ENCODE data around the gene PRKCI. TPM values are rescaled to one million over a fixed set of nuclear protein-coding genes. Genes with fewer than 3 reads are reported as not detected.
A peak's percentile ranks its signal among the peaks of the same experiment; 100 is the strongest.
"Not testable (repeated sequence)": the region's sequence is repeated elsewhere in the genome, so short reads cannot be mapped to it uniquely, and the experiment has no call there.

The PRKCI gene
- total and polyA plus RNA-seq, 4 experiments from 2014 or later: 16.4 to 27.7 (median 18.3) TPM

DNA sequence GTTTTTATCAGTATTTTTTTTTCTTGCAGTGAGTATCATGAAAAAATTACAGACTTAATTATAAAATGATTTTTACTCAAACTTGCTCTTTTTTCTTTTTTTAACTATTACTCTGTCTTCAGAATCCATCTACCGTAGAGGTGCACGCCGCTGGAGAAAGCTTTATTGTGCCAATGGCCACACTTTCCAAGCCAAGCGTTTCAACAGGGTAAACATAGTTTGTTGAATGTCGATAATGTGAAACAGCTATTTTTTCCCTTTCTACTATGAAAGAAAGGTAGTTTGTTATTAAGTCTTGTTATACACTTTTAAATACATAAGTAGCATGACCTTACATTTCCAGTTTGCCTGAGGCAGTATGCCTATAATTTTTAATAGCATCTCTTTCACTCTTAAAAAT is 45.6 kb downstream of the PRKCI start:
- intact Hi-C loops (cut with micrococcal nuclease): no loop called here
- peaks cover 7% of the 10 kb centered on the region for H3K36me3 ChIP-seq (ENCODE audit: insufficient read depth, low read length)
- H3K27ac ChIP-seq (ENCODE audit: low read depth, low read length): no peak overlapping the region
- Mint-ChIP-seq H3K4me3 (no peak overlapping the region), H3K4me1 (peaks cover 0 to under 1% (median 0%) of the 10 kb centered on the region in 4 donors), H3K27ac (no peak overlapping the region), H3K9me3 (no peaks in the 10 kb centered on the region), H3K27me3 (no peaks in the 10 kb centered on the region), H3K36me3 (peaks cover 40 to 50% of the 10 kb centered on the region in 2 donors)
- ChIA-PET POLR2A (ENCODE audit: partially characterized antibody) (no interaction called here), CTCF (ENCODE audit: partially characterized antibody) (interaction anchor here (0.7 kb wide), 1 partner anchor 124 kb away, joined by 3 read pairs; no protein-coding TSS in a partner anchor)
- H3K4me3 ChIP-seq (ENCODE audit: low read length in 2 of 2): no peak overlapping the region
- no peaks in the 10 kb centered on the region for H3K4me1 ChIP-seq (ENCODE audit: insufficient read depth, low read length)
- no peaks in the 10 kb centered on the region for H3K9me3 ChIP-seq (ENCODE audit: control insufficient read depth in 1 of 2, low read length in 2 of 2)
- no peaks in the 10 kb centered on the region for H3K27me3 ChIP-seq (ENCODE audit: insufficient read depth, low read length)
- DNase-seq: no peak

DNA sequence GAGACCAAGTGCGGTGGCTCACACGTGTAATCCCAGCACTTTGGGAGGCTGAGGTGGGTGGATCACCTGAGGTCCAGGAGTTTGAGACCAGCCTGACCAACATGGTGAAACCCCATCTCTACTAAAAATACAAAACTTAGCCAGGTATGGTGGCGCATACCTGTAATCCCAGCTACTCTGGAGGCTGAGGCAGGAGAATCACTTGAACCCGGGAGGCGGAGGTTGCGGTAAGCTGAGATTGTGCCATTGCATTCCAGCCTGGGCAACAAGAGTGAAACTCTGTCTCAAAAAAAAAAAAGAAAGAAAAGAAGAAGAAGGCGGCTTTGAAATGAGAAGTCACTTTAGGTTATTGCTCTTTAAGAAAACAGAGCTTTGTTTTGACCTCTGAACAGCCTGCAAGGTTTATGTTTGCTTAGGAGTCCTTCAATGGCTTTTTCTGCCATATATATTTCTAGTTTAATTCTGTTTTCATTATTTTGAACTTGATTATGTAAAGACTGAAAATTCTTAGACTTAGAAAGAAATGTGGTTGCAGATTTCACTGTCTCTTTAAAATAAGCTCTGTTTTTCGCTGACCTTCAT is 47.5 kb downstream of the PRKCI start:
- not testable (repeated sequence) for H3K4me1 ChIP-seq (ENCODE audit: insufficient read depth, low read length); H3K9me3 ChIP-seq (ENCODE audit: control insufficient read depth in 1 of 2, low read length in 2 of 2); H3K4me3 ChIP-seq (ENCODE audit: low read length in 2 of 2); H3K27ac ChIP-seq (ENCODE audit: low read depth, low read length); H3K4me3 Mint-ChIP-seq; H3K4me1 Mint-ChIP-seq; H3K36me3 ChIP-seq (ENCODE audit: insufficient read depth, low read length); H3K27me3 Mint-ChIP-seq; H3K27me3 ChIP-seq (ENCODE audit: insufficient read depth, low read length); DNase-seq; H3K27ac Mint-ChIP-seq; H3K9me3 Mint-ChIP-seq
- ChIA-PET POLR2A (ENCODE audit: partially characterized antibody) (interaction anchor here (0.6 kb wide), 1 partner anchor 14 kb away, joined by 3 read pairs; no protein-coding TSS in a partner anchor), CTCF (ENCODE audit: partially characterized antibody) (interaction anchor here (0.9 to 1.2 kb wide), 2 partner anchors 34 to 80 kb away, joined by 3 to 4 read pairs; no protein-coding TSS in a partner anchor)
- intact Hi-C loops (cut with micrococcal nuclease): loop anchor here (10.0 kb wide), 1 partner anchor 405 kb away; the partner anchor contains the start of gene LRRC31
- peaks cover 37 to 45% of the 10 kb centered on the region in 2 donors for H3K36me3 Mint-ChIP-seq

- Histone ChIP-seq H3K36me3 (ENCODE audit: insufficient read depth, low read length) (peaks cover 7% of the 10 kb centered on the region), H3K27ac (ENCODE audit: low read depth, low read length) (no peak overlapping the region), H3K9me3 (ENCODE audit: control insufficient read depth in 1 of 2, low read length in 2 of 2) (no peaks in the 10 kb centered on the region), H3K4me3 (ENCODE audit: low read length in 2 of 2) (no peak overlapping the region), H3K27me3 (ENCODE audit: insufficient read depth, low read length) (no peaks in the 10 kb centered on the region), H3K4me1 (ENCODE audit: insufficient read depth, low read length) (no peaks in the 10 kb centered on the region)
- no peak for DNase-seq
- H3K36me3 Mint-ChIP-seq: peaks cover 35 to 41% of the 10 kb centered on the region in 2 donors
- CTCF ChIA-PET (ENCODE audit: partially characterized antibody): interaction anchor here (0.9 to 1.2 kb wide), 2 partner anchors 34 to 81 kb away, joined by 3 to 4 read pairs; no protein-coding TSS in a partner anchor
- peaks cover 0 to 2% (median under 1%) of the 10 kb centered on the region in 4 donors for H3K4me1 Mint-ChIP-seq
- POLR2A ChIA-PET (ENCODE audit: partially characterized antibody): no interaction called here
- H3K4me3 Mint-ChIP-seq: no peak overlapping the region
- no peaks in the 10 kb centered on the region for H3K9me3 Mint-ChIP-seq
- H3K27me3 Mint-ChIP-seq: no peaks in the 10 kb centered on the region
- intact Hi-C loops (cut with micrococcal nuclease): loop anchor here (10.0 kb wide), 1 partner anchor 406 kb away; the partner anchor contains the start of gene LRRC31
- no peak overlapping the region for H3K27ac Mint-ChIP-seq
Measured at GRCh38 chr3:170270282-170270881, 48.2 kb downstream of the PRKCI start.

- CTCF ChIA-PET (ENCODE audit: partially characterized antibody): interaction anchor here (0.7 to 1.4 kb wide), 4 partner anchors 9 to 95 kb away, joined by 3 read pairs; no protein-coding TSS in a partner anchor
Measured at GRCh38 chr3:170274641-170275040, 52.4 kb downstream of the PRKCI start.

GRCh38 chr3:170275832-170276231 is 53.6 kb downstream of the PRKCI start:
- Mint-ChIP-seq H3K36me3 (peaks cover 40 to 56% of the 10 kb centered on the region in 2 donors), H3K27ac (peak overlapping the region in 3 of 7 donors; percentile 41 to 78 (median 52))
- POLR2A ChIA-PET (ENCODE audit: partially characterized antibody): interaction anchor here (1.3 kb wide), 1 partner anchor 15 kb away, joined by 3 read pairs; no protein-coding TSS in a partner anchor

More at GRCh38 chr3:170274641-170275040, 52.4 kb downstream of the PRKCI start:
- no peaks in the 10 kb centered on the region for H3K27me3 Mint-ChIP-seq
- peaks cover 7% of the 10 kb centered on the region for H3K36me3 ChIP-seq (ENCODE audit: insufficient read depth, low read length)
- no peak overlapping the region for H3K4me3 ChIP-seq (ENCODE audit: low read length in 2 of 2)
- H3K36me3 Mint-ChIP-seq: peaks cover 44 to 52% of the 10 kb centered on the region in 2 donors
- POLR2A ChIA-PET (ENCODE audit: partially characterized antibody): interaction anchor here (1.0 kb wide), 1 partner anchor 82 kb away, joined by 3 read pairs; no protein-coding TSS in a partner anchor
- H3K27ac ChIP-seq (ENCODE audit: low read depth, low read length): no peak overlapping the region
- intact Hi-C loops (cut with micrococcal nuclease): loop anchor here (10.0 kb wide), 1 partner anchor 410 kb away; the partner anchor contains the start of gene LRRC31
- H3K4me1 ChIP-seq (ENCODE audit: insufficient read depth, low read length): peaks cover 22% of the 10 kb centered on the region
- H3K27me3 ChIP-seq (ENCODE audit: insufficient read depth, low read length): no peaks in the 10 kb centered on the region
- H3K4me1 Mint-ChIP-seq: peaks cover 17 to 27% (median 22%) of the 10 kb centered on the region in 4 donors
- peaks cover 0 to 2% (median 0%) of the 10 kb centered on the region in 8 donors for H3K9me3 Mint-ChIP-seq
- no peaks in the 10 kb centered on the region for H3K9me3 ChIP-seq (ENCODE audit: control insufficient read depth in 1 of 2, low read length in 2 of 2)
- H3K27ac Mint-ChIP-seq: peak overlapping the region in 2 of 7 donors; percentile 22 to 32
- no peak overlapping the region for H3K4me3 Mint-ChIP-seq
- DNase-seq: no peak

GRCh38 chr3:170277311-170277710 is 55.1 kb downstream of the PRKCI start:
- H3K36me3 Mint-ChIP-seq: peaks cover 44 to 48% of the 10 kb centered on the region in 2 donors
- ChIA-PET CTCF (ENCODE audit: partially characterized antibody) (interaction anchor here (0.7 to 2.1 kb wide), 3 partner anchors 74 to 308 kb away, joined by 3 to 6 read pairs (median 4); no protein-coding TSS in a partner anchor), POLR2A (ENCODE audit: partially characterized antibody) (interaction anchor here (0.6 to 1.3 kb wide), 4 partner anchors 13 to 80 kb away, joined by 3 to 11 read pairs (median 3); partner anchors contain the start of gene SKIL)
- H3K27me3 ChIP-seq (ENCODE audit: insufficient read depth, low read length); H3K9me3 Mint-ChIP-seq; H3K36me3 ChIP-seq (ENCODE audit: insufficient read depth, low read length); H3K27me3 Mint-ChIP-seq; H3K9me3 ChIP-seq (ENCODE audit: control insufficient read depth in 1 of 2, low read length in 2 of 2): not testable (repeated sequence)
- peak overlapping the region; percentile 61 to 95 (median 88) for H3K27ac Mint-ChIP-seq
- peak overlapping the region; percentile 3 for H3K27ac ChIP-seq (ENCODE audit: low read depth, low read length)
- peaks cover 17 to 28% (median 23%) of the 10 kb centered on the region in 4 donors for H3K4me1 Mint-ChIP-seq
- peak; percentile 31 to 73 (median 47) for DNase-seq
- H3K4me3 ChIP-seq (ENCODE audit: low read length in 2 of 2): peak overlapping the region; percentile 13 to 61
- intact Hi-C loops (cut with micrococcal nuclease): loop anchor here (10.0 kb wide), 1 partner anchor 413 kb away; the partner anchor contains the start of gene LRRC31
- H3K4me3 Mint-ChIP-seq: peak overlapping the region; percentile 75 to 92 (median 84)
- peaks cover 22% of the 10 kb centered on the region for H3K4me1 ChIP-seq (ENCODE audit: insufficient read depth, low read length)

More at GRCh38 chr3:170275832-170276231, 53.6 kb downstream of the PRKCI start:
- Histone ChIP-seq H3K4me3 (ENCODE audit: low read length in 2 of 2) (no peak overlapping the region), H3K36me3 (ENCODE audit: insufficient read depth, low read length) (peaks cover 3% of the 10 kb centered on the region), H3K27ac (ENCODE audit: low read depth, low read length) (no peak overlapping the region), H3K4me1 (ENCODE audit: insufficient read depth, low read length) (peaks cover 22% of the 10 kb centered on the region), H3K27me3 (ENCODE audit: insufficient read depth, low read length) (no peaks in the 10 kb centered on the region), H3K9me3 (ENCODE audit: control insufficient read depth in 1 of 2, low read length in 2 of 2) (no peaks in the 10 kb centered on the region)
- intact Hi-C loops (cut with micrococcal nuclease): loop anchor here (10.0 kb wide), 1 partner anchor 411 kb away; the partner anchor contains the start of gene LRRC31
- Mint-ChIP-seq H3K9me3 (peaks cover 0 to 2% (median 0%) of the 10 kb centered on the region in 8 donors), H3K4me1 (peaks cover 17 to 28% (median 22%) of the 10 kb centered on the region in 4 donors), H3K27me3 (no peaks in the 10 kb centered on the region), H3K4me3 (no peak overlapping the region)
- CTCF ChIA-PET (ENCODE audit: partially characterized antibody): interaction anchor here (1.3 to 1.4 kb wide), 2 partner anchors 11 to 15 kb away, joined by 3 read pairs; no protein-coding TSS in a partner anchor
- DNase-seq: no peak
